ENCODE data around the gene CEMP1. TPM values are rescaled to one million over a fixed set of nuclear protein-coding genes. Genes with fewer than 3 reads are reported as not detected.

CEMP1 gene
- total RNA-seq, 1 donor from 2014 or later = not detected

GRCh38 chr16:2508722-2509400 lies 22.3 kb downstream of the CEMP1 start:
- Mint-ChIP-seq H3K27ac (ENCODE audit: unreplicated experiment) (no peak overlapping the region), H3K4me3 (ENCODE audit: unreplicated experiment) (no peak overlapping the region), H3K36me3 (ENCODE audit: low read depth, unreplicated experiment) (no peaks in the 10 kb centered on the region), H3K27me3 (ENCODE audit: unreplicated experiment) (peaks cover 18% of the 10 kb centered on the region), H3K9me3 (ENCODE audit: unreplicated experiment) (no peaks in the 10 kb centered on the region), H3K4me1 (ENCODE audit: unreplicated experiment) (peaks cover 14% of the 10 kb centered on the region)
- TF ChIP-seq, protein P1, sequence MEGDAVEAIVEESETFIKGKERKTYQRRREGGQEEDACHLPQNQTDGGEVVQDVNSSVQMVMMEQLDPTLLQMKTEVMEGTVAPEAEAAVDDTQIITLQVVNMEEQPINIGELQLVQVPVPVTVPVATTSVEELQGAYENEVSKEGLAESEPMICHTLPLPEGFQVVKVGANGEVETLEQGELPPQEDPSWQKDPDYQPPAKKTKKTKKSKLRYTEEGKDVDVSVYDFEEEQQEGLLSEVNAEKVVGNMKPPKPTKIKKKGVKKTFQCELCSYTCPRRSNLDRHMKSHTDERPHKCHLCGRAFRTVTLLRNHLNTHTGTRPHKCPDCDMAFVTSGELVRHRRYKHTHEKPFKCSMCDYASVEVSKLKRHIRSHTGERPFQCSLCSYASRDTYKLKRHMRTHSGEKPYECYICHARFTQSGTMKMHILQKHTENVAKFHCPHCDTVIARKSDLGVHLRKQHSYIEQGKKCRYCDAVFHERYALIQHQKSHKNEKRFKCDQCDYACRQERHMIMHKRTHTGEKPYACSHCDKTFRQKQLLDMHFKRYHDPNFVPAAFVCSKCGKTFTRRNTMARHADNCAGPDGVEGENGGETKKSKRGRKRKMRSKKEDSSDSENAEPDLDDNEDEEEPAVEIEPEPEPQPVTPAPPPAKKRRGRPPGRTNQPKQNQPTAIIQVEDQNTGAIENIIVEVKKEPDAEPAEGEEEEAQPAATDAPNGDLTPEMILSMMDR (IDR thresholded peaks at IDR 0.05; ENCODE audit: unreplicated experiment) = no peak
- DNase-seq (ENCODE audit: low spot score) = no peak

DNA sequence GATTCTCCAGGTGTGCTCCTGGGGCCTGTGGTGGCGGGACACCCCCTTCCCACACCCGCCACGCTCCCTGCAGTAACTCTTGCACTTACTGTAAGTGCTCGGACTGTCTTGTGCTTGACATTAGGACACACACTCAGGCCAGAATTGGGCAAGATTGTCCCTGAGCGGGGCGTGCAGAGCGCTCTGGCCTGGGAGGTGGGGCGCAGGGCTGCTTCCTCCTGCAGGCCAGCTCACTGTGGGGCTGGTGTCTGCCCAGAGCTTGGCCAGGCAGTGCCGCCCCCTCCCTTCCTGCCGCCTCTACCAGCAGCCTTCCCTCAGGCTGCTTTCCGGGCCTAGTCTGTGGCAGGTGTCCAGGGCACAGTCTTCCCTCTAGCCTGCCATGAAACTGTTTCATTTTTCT lies 23.5 kb downstream of the CEMP1 start:
- H3K9me3 Mint-ChIP-seq (ENCODE audit: unreplicated experiment) = no peaks in the 10 kb centered on the region
- TF ChIP-seq, protein P1 (IDR thresholded peaks at IDR 0.05; ENCODE audit: unreplicated experiment) = no peak
- DNase-seq (ENCODE audit: low spot score) = no peak
- no peak overlapping the region for H3K4me3 Mint-ChIP-seq (ENCODE audit: unreplicated experiment)
- no peak overlapping the region for H3K27ac Mint-ChIP-seq (ENCODE audit: unreplicated experiment)
- H3K4me1 Mint-ChIP-seq (ENCODE audit: unreplicated experiment) = peaks cover 10% of the 10 kb centered on the region
- no peaks in the 10 kb centered on the region for H3K36me3 Mint-ChIP-seq (ENCODE audit: low read depth, unreplicated experiment)
- peaks cover 17% of the 10 kb centered on the region for H3K27me3 Mint-ChIP-seq (ENCODE audit: unreplicated experiment)

GRCh38 chr16:2507052-2507659 lies 24.1 kb downstream of the CEMP1 start:
- H3K4me1 Mint-ChIP-seq (ENCODE audit: unreplicated experiment) = peaks cover 8% of the 10 kb centered on the region
- peaks cover 12% of the 10 kb centered on the region for H3K27me3 Mint-ChIP-seq (ENCODE audit: unreplicated experiment)
- TF ChIP-seq, protein P1 (IDR thresholded peaks at IDR 0.05; ENCODE audit: unreplicated experiment) = no peak
- no peak overlapping the region for H3K4me3 Mint-ChIP-seq (ENCODE audit: unreplicated experiment)
- H3K27ac Mint-ChIP-seq (ENCODE audit: unreplicated experiment) = no peak overlapping the region
- DNase-seq (ENCODE audit: low spot score) = no peak
- H3K9me3 Mint-ChIP-seq (ENCODE audit: unreplicated experiment) = no peaks in the 10 kb centered on the region
- H3K36me3 Mint-ChIP-seq (ENCODE audit: low read depth, unreplicated experiment) = no peaks in the 10 kb centered on the region

DNA sequence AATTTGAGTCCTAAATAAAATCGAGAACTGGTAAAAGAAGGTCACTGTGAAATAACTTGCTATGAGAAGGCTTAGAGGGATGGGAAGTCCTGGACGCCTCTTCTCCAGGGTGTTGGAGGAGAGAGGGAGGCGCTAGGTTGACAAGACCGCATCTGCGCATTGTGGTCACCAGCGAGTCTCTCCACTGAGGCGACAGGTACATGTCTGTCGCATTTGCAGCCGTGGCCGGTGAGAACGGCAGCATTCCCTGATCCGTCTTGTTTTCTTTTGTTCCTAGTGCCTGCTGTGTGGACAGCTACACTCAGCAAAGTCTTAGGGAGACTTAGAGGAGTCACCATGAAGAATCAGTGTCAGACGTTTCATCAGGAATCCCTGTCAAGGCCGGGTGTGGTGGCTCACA lies 25.5 kb downstream of the CEMP1 start:
- TF ChIP-seq, protein P1 (IDR thresholded peaks at IDR 0.05; ENCODE audit: unreplicated experiment) = no peak
- Mint-ChIP-seq H3K4me1 (ENCODE audit: unreplicated experiment) (no peaks in the 10 kb centered on the region), H3K27me3 (ENCODE audit: unreplicated experiment) (peaks cover 5% of the 10 kb centered on the region), H3K36me3 (ENCODE audit: low read depth, unreplicated experiment) (no peaks in the 10 kb centered on the region), H3K4me3 (ENCODE audit: unreplicated experiment) (no peak overlapping the region), H3K27ac (ENCODE audit: unreplicated experiment) (no peak overlapping the region), H3K9me3 (ENCODE audit: unreplicated experiment) (no peaks in the 10 kb centered on the region)
- DNase-seq (ENCODE audit: low spot score) = no peak

Data from endothelial cell (in vitro differentiated cells).